ENCODE data around the gene ZSCAN5B. TPM values are rescaled to one million over a fixed set of nuclear protein-coding genes. Genes with fewer than 3 reads are reported as not detected.
"Not testable (repeated sequence)": the region's sequence is repeated elsewhere in the genome, so short reads cannot be mapped to it uniquely, and the experiment has no call there.

ZSCAN5B gene
- total RNA-seq, 1 donor from 2014 or later: not detected

- Mint-ChIP-seq H3K9me3 (ENCODE audit: unreplicated experiment) (no peaks in the 10 kb centered on the region), H3K4me3 (ENCODE audit: unreplicated experiment) (no peak overlapping the region), H3K27ac (ENCODE audit: unreplicated experiment) (no peak overlapping the region), H3K27me3 (ENCODE audit: unreplicated experiment) (no peaks in the 10 kb centered on the region), H3K4me1 (ENCODE audit: unreplicated experiment) (no peaks in the 10 kb centered on the region), H3K36me3 (ENCODE audit: unreplicated experiment) (no peaks in the 10 kb centered on the region)
- TF ChIP-seq CTCF (IDR thresholded peaks at IDR 0.05): no peak
- no peak for DNase-seq (ENCODE audit: extremely low spot score, unreplicated experiment)
Observed at GRCh38 chr19:56189785-56190184, 7.8 kb downstream of the ZSCAN5B start.

- Mint-ChIP-seq H3K4me1 (ENCODE audit: unreplicated experiment) (no peaks in the 10 kb centered on the region), H3K27ac (ENCODE audit: unreplicated experiment) (no peak overlapping the region), H3K4me3 (ENCODE audit: unreplicated experiment) (no peak overlapping the region), H3K36me3 (ENCODE audit: unreplicated experiment) (no peaks in the 10 kb centered on the region), H3K9me3 (ENCODE audit: unreplicated experiment) (no peaks in the 10 kb centered on the region), H3K27me3 (ENCODE audit: unreplicated experiment) (no peaks in the 10 kb centered on the region)
- DNase-seq (ENCODE audit: extremely low spot score, unreplicated experiment): no peak
- TF ChIP-seq CTCF (IDR thresholded peaks at IDR 0.05): no peak
Observed at GRCh38 chr19:56177564-56178243, 19.9 kb downstream of the ZSCAN5B start.

- Mint-ChIP-seq H3K4me3 (ENCODE audit: unreplicated experiment) (no peak overlapping the region), H3K27ac (ENCODE audit: unreplicated experiment) (no peak overlapping the region)
Observed at GRCh38 chr19:56176881-56177280, 20.7 kb downstream of the ZSCAN5B start.

GRCh38 chr19:56176310-56176709 is 21.3 kb downstream of the ZSCAN5B start:
- H3K27ac Mint-ChIP-seq (ENCODE audit: unreplicated experiment); DNase-seq (ENCODE audit: extremely low spot score, unreplicated experiment); H3K9me3 Mint-ChIP-seq (ENCODE audit: unreplicated experiment); H3K4me1 Mint-ChIP-seq (ENCODE audit: unreplicated experiment); H3K4me3 Mint-ChIP-seq (ENCODE audit: unreplicated experiment); H3K27me3 Mint-ChIP-seq (ENCODE audit: unreplicated experiment); H3K36me3 Mint-ChIP-seq (ENCODE audit: unreplicated experiment): not testable (repeated sequence)

More at GRCh38 chr19:56176881-56177280, 20.7 kb downstream of the ZSCAN5B start:
- no peaks in the 10 kb centered on the region for H3K9me3 Mint-ChIP-seq (ENCODE audit: unreplicated experiment)
- no peaks in the 10 kb centered on the region for H3K36me3 Mint-ChIP-seq (ENCODE audit: unreplicated experiment)
- H3K4me1 Mint-ChIP-seq (ENCODE audit: unreplicated experiment): no peaks in the 10 kb centered on the region
- no peak for TF ChIP-seq CTCF (IDR thresholded peaks at IDR 0.05)
- H3K27me3 Mint-ChIP-seq (ENCODE audit: unreplicated experiment): no peaks in the 10 kb centered on the region
- no peak for DNase-seq (ENCODE audit: extremely low spot score, unreplicated experiment)

GRCh38 chr19:56175861-56176307 is 21.7 kb downstream of the ZSCAN5B start, which contains the start of gene GALP:
GALP (plus strand) TSS chr19:56176008; CDS start chr19:56177109, 1,101 bp downstream.
- not testable (repeated sequence) for H3K9me3 Mint-ChIP-seq (ENCODE audit: unreplicated experiment); H3K27me3 Mint-ChIP-seq (ENCODE audit: unreplicated experiment); DNase-seq (ENCODE audit: extremely low spot score, unreplicated experiment); H3K36me3 Mint-ChIP-seq (ENCODE audit: unreplicated experiment); H3K27ac Mint-ChIP-seq (ENCODE audit: unreplicated experiment); H3K4me1 Mint-ChIP-seq (ENCODE audit: unreplicated experiment); H3K4me3 Mint-ChIP-seq (ENCODE audit: unreplicated experiment)

GRCh38 chr19:56174550-56174949 is 23.0 kb downstream of the ZSCAN5B start:
- DNase-seq (ENCODE audit: extremely low spot score, unreplicated experiment): no peak
- Mint-ChIP-seq H3K4me1 (ENCODE audit: unreplicated experiment) (no peaks in the 10 kb centered on the region), H3K27me3 (ENCODE audit: unreplicated experiment) (no peaks in the 10 kb centered on the region), H3K36me3 (ENCODE audit: unreplicated experiment) (no peaks in the 10 kb centered on the region), H3K4me3 (ENCODE audit: unreplicated experiment) (no peak overlapping the region), H3K9me3 (ENCODE audit: unreplicated experiment) (no peaks in the 10 kb centered on the region), H3K27ac (ENCODE audit: unreplicated experiment) (no peak overlapping the region)
- no peak for TF ChIP-seq CTCF (IDR thresholded peaks at IDR 0.05)

Measured in osteocyte (in vitro differentiated cells).